K562 (cell line): ENCODE results near the gene ZNF74. TPM values are rescaled to one million over a fixed set of nuclear protein-coding genes. Genes with fewer than 3 reads are reported as not detected.

Experiments
- BCOR ChIP-seq: fragments of 450-650 bp; IDR thresholded peaks from 2 replicates; pipeline ENCODE4 v1.6.1; 2016
- BMI1 ChIP-seq: fragments of 150-350 bp; IDR thresholded peaks from 2 replicates; pipeline ENCODE4 v1.6.1; 2014; ENCODE audit warnings: low read length
- DPF2 ChIP-seq: fragments of 450-650 bp; IDR thresholded peaks from 2 replicates; pipeline ENCODE4 v1.6.1; 2016
- ESRRA ChIP-seq: fragments of 450-650 bp; IDR thresholded peaks from 2 replicates; pipeline ENCODE4 v1.6.1; 2014; ENCODE audit warnings: low read depth, mild to moderate bottlenecking, moderate library complexity, borderline replicate concordance
- FOXA3 ChIP-seq, 2 experiments: fragments of 450-650 bp in 1 of 2; sonication (generic) in 1 of 2; formaldehyde crosslinking; IDR thresholded peaks in 1 of 2; conservative IDR thresholded peaks in 1 of 2; 2 replicates each; pipeline versions ENCODE4 v1.4.0 to v1.8.0; 2020 to 2022; ENCODE audit warnings: mild to moderate bottlenecking in 2 of 2, missing genetic modification reagents in 1 of 2
- KHSRP ChIP-seq: fragments of 450-650 bp; IDR thresholded peaks from 2 replicates; pipeline ENCODE4 v1.6.1; 2017
- MCM2 ChIP-seq: fragments of 450-650 bp; IDR thresholded peaks from 2 replicates; pipeline ENCODE4 v1.6.1; 2017; ENCODE audit warnings: low read depth, mild to moderate bottlenecking
- NONO ChIP-seq, 2 experiments: fragments of 200-400 bp in 1 of 2; fragments of 450-650 bp in 1 of 2; formaldehyde crosslinking in 1 of 2; IDR thresholded peaks; 2 replicates each; pipeline ENCODE4 v1.6.1; 2017; ENCODE audit warnings: low read depth in 2 of 2, mild to moderate bottlenecking in 2 of 2, moderate library complexity in 2 of 2, low read length in 1 of 2
- PHF20 ChIP-seq: fragments of 450-650 bp; IDR thresholded peaks from 2 replicates; pipeline ENCODE4 v1.6.1; 2018; ENCODE audit not compliant: partially characterized antibody
- POLR2G ChIP-seq: fragments of 200-400 bp; formaldehyde crosslinking; IDR thresholded peaks from 2 replicates; pipeline ENCODE4 v1.6.1; 2017; ENCODE audit warnings: low read depth, mild to moderate bottlenecking, antibody characterized with exemption, low read length, moderate library complexity
- SP2 ChIP-seq: IDR thresholded peaks from 2 replicates; pipeline ENCODE4 v1.6.1; 2011; ENCODE audit warnings: mild to moderate bottlenecking, low read depth, low read length, moderate library complexity; ENCODE audit not compliant: poor library complexity, severe bottlenecking; ENCODE audit errors: extremely low read depth
- TRIM28 ChIP-seq: fragments of 450-650 bp; IDR thresholded peaks from 2 replicates; pipeline ENCODE4 v1.6.1; 2017
- YBX1 ChIP-seq: fragments of 450-650 bp; IDR thresholded peaks from 2 replicates; pipeline ENCODE4 v1.7.1; 2016; ENCODE audit warnings: mild to moderate bottlenecking
- ZNF57 ChIP-seq: fragments of 450-650 bp; formaldehyde crosslinking; IDR thresholded peaks from 2 replicates; pipeline ENCODE4 v1.4.0; 2020; ENCODE audit warnings: mild to moderate bottlenecking, moderate library complexity
- ZNF764 ChIP-seq: fragments of 250-450 bp; sonication (Bioruptor Pico); IDR thresholded peaks from 2 replicates; pipeline ENCODE4 v1.4.0; 2020; ENCODE audit warnings: low read depth, mild to moderate bottlenecking, moderate library complexity
- polyA plus RNA-seq, 8 experiments: library from polyadenylated mRNA; depleted of rRNA in 4 of 8; stranded (reverse) in 5 of 8; unstranded in 3 of 8; fragments of >200 nt; fragmentation: Nextera tagmentation in 2 of 8; fragmentation: Illumina TruSeq in 1 of 8; extraction: Ambion mirVana in 2 of 8; extraction: Trizol in 1 of 8; gene quantifications; 2 replicates each; pipeline versions ENCODE4 v1.2.1 to v1.2.3, GENCODE V29; 2011 to 2014; ENCODE audit warnings: inconsistent platforms in 1 of 8, missing spikeins in 1 of 8
- total RNA-seq, 7 experiments: library from RNA; depleted of rRNA in 6 of 7; stranded (reverse); fragments of >200 nt in 6 of 7; fragmentation: Illumina TruSeq in 2 of 7; extraction: Trizol in 2 of 7; gene quantifications; 2 replicates each; pipeline versions ENCODE4 v1.2.1 to v1.2.3, GENCODE V29; 2011 to 2021; ENCODE audit warnings: low replicate concordance in 1 of 7
- TF ChIP-seq, protein P1 (sequence below): fragments of 450-650 bp; formaldehyde crosslinking; conservative IDR thresholded peaks from 2 replicates; pipeline ENCODE4 v1.4.0; 2022; ENCODE audit warnings: mild to moderate bottlenecking, missing genetic modification characterization
- TF ChIP-seq, protein P2 (sequence below): IDR thresholded peaks from 2 replicates; pipeline ENCODE4 v1.6.1; 2014; ENCODE audit warnings: antibody characterized with exemption
- TF ChIP-seq, protein P3 (sequence below): fragments of 450-650 bp; IDR thresholded peaks from 2 replicates; pipeline ENCODE4 v1.6.1; 2018; ENCODE audit warnings: mild to moderate bottlenecking, low read depth; ENCODE audit not compliant: partially characterized antibody
- TF ChIP-seq, protein P4 (sequence below): fragments of 250-450 bp; sonication (Bioruptor Pico); IDR thresholded peaks from 2 replicates; pipeline ENCODE4 v1.8.0; 2022; ENCODE audit warnings: moderate library complexity, mild to moderate bottlenecking, inconsistent platforms
- TF ChIP-seq, protein P5 (sequence below): sonication (generic); formaldehyde crosslinking; IDR thresholded peaks from 2 replicates; pipeline ENCODE4 v1.8.1; 2022; ENCODE audit warnings: missing genetic modification reagents
- TF ChIP-seq, protein P6 (sequence below): IDR thresholded peaks from 3 replicates; pipeline ENCODE4 v1.6.1; 2011; ENCODE audit warnings: borderline replicate concordance, mild to moderate bottlenecking; ENCODE audit not compliant: insufficient read length, insufficient read depth
- TF ChIP-seq, protein P7 (sequence below): IDR thresholded peaks from 2 replicates; pipeline ENCODE4 v1.6.1; 2011; ENCODE audit not compliant: insufficient read length; ENCODE audit errors: extremely low read depth

Gene ZNF74
- total and polyA plus RNA-seq, 9 of the 15 experiments (the other 6 are each of a cell fraction or from before 2014, with no cell fraction given): 2.4 to 53.5 (median 31.5) TPM

DNA sequence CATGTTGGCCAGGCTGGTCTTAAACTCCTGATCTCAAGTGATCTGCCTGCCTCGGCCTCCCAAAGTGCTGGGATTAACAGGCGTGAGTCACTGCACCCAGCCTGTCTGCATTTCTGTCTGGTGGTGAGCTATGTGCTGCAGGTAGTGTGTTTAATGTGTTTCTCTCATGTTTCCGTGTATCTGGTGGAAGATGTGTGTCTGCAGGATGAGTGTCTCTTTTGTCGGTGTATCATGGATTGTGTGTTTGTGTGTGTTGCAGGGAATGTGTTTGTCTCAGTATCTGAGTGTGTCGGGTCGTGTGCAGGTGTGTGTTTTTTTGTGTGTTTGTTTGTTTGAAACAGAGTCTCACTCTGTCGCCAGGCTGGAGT lies 27.5 kb downstream of the ZNF74 start (continued):
- TF ChIP-seq, protein P1, sequence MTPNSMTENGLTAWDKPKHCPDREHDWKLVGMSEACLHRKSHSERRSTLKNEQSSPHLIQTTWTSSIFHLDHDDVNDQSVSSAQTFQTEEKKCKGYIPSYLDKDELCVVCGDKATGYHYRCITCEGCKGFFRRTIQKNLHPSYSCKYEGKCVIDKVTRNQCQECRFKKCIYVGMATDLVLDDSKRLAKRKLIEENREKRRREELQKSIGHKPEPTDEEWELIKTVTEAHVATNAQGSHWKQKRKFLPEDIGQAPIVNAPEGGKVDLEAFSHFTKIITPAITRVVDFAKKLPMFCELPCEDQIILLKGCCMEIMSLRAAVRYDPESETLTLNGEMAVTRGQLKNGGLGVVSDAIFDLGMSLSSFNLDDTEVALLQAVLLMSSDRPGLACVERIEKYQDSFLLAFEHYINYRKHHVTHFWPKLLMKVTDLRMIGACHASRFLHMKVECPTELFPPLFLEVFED (CRISPR knock-in tag): no peak
- TF ChIP-seq ZNF764 (CRISPR knock-in tag) (no peak), SP2 (no peak), NONO (IDR thresholded peaks at IDR 0.05; ENCODE audit: low read depth in 2 of 2, low read length in 1 of 2) (no peak), KHSRP (no peak), BCOR (no peak; the same call in 1 of the 2 replicates), FOXA3 (CRISPR knock-in tag; conservative IDR thresholded peaks at IDR 0.05 in 1 of 2, IDR thresholded peaks at IDR 0.05 in 1 of 2) (0 out of 4 replicates have a peak, but pooled peaks of 1 of the 2 experiments have one; percentile 49), ESRRA (no peak), MCM2 (no peak), BMI1 (no peak), DPF2 (0 out of 2 replicates have a peak, but pooled peaks have one; percentile 6), TRIM28 (0 out of 2 replicates have a peak, but pooled peaks have one; percentile 14), YBX1 (peak; percentile 80; the same call in 1 of the 2 replicates), POLR2G (no peak), PHF20 (peak; percentile 7), ZNF57 (CRISPR knock-in tag) (no peak)
- TF ChIP-seq, protein P2, sequence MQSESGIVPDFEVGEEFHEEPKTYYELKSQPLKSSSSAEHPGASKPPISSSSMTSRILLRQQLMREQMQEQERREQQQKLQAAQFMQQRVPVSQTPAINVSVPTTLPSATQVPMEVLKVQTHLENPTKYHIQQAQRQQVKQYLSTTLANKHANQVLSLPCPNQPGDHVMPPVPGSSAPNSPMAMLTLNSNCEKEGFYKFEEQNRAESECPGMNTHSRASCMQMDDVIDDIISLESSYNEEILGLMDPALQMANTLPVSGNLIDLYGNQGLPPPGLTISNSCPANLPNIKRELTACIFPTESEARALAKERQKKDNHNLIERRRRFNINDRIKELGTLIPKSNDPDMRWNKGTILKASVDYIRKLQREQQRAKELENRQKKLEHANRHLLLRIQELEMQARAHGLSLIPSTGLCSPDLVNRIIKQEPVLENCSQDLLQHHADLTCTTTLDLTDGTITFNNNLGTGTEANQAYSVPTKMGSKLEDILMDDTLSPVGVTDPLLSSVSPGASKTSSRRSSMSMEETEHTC: no peak
- TF ChIP-seq, protein P3, sequence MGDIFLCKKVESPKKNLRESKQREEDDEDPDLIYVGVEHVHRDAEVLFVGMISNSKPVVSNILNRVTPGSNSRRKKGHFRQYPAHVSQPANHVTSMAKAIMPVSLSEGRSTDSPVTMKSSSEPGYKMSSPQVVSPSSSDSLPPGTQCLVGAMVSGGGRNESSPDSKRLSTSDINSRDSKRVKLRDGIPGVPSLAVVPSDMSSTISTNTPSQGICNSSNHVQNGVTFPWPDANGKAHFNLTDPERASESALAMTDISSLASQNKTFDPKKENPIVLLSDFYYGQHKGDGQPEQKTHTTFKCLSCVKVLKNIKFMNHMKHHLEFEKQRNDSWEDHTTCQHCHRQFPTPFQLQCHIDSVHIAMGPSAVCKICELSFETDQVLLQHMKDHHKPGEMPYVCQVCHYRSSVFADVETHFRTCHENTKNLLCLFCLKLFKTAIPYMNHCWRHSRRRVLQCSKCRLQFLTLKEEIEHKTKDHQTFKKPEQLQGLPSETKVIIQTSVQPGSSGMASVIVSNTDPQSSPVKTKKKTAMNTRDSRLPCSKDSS: peak; percentile 43
- TF ChIP-seq, protein P4, sequence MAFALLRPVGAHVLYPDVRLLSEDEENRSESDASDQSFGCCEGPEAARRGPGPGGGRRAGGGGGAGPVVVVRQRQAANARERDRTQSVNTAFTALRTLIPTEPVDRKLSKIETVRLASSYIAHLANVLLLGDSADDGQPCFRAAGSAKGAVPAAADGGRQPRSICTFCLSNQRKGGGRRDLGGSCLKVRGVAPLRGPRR (CRISPR knock-in tag): no peak
- TF ChIP-seq, protein P5, sequence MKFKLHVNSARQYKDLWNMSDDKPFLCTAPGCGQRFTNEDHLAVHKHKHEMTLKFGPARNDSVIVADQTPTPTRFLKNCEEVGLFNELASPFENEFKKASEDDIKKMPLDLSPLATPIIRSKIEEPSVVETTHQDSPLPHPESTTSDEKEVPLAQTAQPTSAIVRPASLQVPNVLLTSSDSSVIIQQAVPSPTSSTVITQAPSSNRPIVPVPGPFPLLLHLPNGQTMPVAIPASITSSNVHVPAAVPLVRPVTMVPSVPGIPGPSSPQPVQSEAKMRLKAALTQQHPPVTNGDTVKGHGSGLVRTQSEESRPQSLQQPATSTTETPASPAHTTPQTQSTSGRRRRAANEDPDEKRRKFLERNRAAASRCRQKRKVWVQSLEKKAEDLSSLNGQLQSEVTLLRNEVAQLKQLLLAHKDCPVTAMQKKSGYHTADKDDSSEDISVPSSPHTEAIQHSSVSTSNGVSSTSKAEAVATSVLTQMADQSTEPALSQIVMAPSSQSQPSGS (CRISPR knock-in tag): no peak
- TF ChIP-seq, protein P6, sequence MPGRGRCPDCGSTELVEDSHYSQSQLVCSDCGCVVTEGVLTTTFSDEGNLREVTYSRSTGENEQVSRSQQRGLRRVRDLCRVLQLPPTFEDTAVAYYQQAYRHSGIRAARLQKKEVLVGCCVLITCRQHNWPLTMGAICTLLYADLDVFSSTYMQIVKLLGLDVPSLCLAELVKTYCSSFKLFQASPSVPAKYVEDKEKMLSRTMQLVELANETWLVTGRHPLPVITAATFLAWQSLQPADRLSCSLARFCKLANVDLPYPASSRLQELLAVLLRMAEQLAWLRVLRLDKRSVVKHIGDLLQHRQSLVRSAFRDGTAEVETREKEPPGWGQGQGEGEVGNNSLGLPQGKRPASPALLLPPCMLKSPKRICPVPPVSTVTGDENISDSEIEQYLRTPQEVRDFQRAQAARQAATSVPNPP: no peak
- TF ChIP-seq, protein P7, sequence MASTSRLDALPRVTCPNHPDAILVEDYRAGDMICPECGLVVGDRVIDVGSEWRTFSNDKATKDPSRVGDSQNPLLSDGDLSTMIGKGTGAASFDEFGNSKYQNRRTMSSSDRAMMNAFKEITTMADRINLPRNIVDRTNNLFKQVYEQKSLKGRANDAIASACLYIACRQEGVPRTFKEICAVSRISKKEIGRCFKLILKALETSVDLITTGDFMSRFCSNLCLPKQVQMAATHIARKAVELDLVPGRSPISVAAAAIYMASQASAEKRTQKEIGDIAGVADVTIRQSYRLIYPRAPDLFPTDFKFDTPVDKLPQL: no peak
